Measurements from ENCODE around the gene MYH3.
A peak's percentile ranks its signal among the peaks of the same experiment; 100 is the strongest.
"Not testable (repeated sequence)": the region's sequence is repeated elsewhere in the genome, so short reads cannot be mapped to it uniquely, and the experiment has no call there.

MYH3 gene

DNA sequence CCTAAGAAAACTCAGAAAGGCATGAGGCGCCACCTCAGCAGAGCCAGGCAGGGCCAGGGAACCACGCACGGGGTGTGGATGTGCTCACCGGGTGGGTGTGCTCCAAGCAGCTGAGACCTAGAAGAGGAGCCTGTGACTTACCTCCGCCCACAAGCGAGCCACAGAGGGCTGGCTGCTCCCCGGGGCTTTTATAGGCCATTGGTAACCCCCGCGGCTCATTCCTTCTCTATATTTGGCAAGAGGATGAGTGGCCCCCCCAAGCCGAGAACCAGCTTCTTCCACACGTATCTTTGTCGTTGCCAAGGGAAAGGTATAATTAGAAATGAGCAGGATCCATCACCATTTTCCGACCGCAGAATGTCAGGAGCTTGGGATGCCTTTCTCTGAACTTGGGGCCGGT lies at the start of gene MYH3:
Gene MYH3 (minus strand): TSS at position 162 of the 400 bp plus-strand sequence. CDS start 2,245 bp downstream, outside the sequence.
- Mint-ChIP-seq H3K27ac (no peak within 1 kb of the TSS), H3K4me1 (ENCODE audit: low read depth) (peaks cover 17% of the 10 kb centered on the region), H3K9me3 (no peaks in the 10 kb centered on the region)

GRCh38 chr17:10705727-10706126 lies 48.6 kb upstream of the MYH3 start:
- peak overlapping the region; percentile 31 for H3K27ac Mint-ChIP-seq
- H3K9me3 Mint-ChIP-seq, result no peaks in the 10 kb centered on the region
- H3K36me3 Mint-ChIP-seq (ENCODE audit: low read depth), result peaks cover 58% of the 10 kb centered on the region
- peaks cover 51% of the 10 kb centered on the region for H3K4me1 Mint-ChIP-seq (ENCODE audit: low read depth)
- H3K4me3 Mint-ChIP-seq, result no peak overlapping the region
- no peaks in the 10 kb centered on the region for H3K27me3 Mint-ChIP-seq

More for the DNA sequence above, at the start of gene MYH3:
- peaks cover 15% of the 10 kb centered on the region for H3K36me3 Mint-ChIP-seq (ENCODE audit: low read depth)
- H3K27me3 Mint-ChIP-seq, result no peaks in the 10 kb centered on the region
- H3K4me3 Mint-ChIP-seq, result no peak within 1 kb of the TSS

- peaks cover 63% of the 10 kb centered on the region for H3K4me1 Mint-ChIP-seq (ENCODE audit: low read depth)
- no peaks in the 10 kb centered on the region for H3K9me3 Mint-ChIP-seq
- no peaks in the 10 kb centered on the region for H3K27me3 Mint-ChIP-seq
- peak overlapping the region; percentile 24 for H3K4me3 Mint-ChIP-seq
- peak overlapping the region; percentile 79 for H3K27ac Mint-ChIP-seq
- peaks cover 37% of the 10 kb centered on the region for H3K36me3 Mint-ChIP-seq (ENCODE audit: low read depth)
Observed at GRCh38 chr17:10702574-10702973, 45.5 kb upstream of the MYH3 start.

DNA sequence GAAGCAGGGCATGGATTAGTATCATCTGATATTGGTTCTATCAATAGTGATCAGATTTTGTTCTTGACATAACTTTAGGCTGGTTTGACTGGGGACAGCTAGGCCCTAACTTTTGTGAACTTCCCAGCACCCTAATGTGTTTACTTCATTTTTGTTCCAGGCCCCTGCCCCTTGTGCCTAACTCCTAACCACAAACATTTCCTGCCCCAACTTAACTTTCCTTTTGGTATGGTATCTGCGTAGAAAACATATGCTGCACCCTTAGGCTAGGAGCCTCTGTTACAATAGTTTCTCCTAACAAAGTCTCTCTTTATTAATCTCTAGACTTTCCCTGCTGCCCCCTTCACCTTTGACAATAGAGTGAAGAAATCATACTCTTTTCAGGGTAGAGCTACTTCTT lies 42.7 kb upstream of the MYH3 start:
- Mint-ChIP-seq H3K4me1 (ENCODE audit: low read depth) (peaks cover 68% of the 10 kb centered on the region), H3K27me3 (no peaks in the 10 kb centered on the region), H3K36me3 (ENCODE audit: low read depth) (peaks cover 33% of the 10 kb centered on the region), H3K9me3 (no peaks in the 10 kb centered on the region), H3K4me3 (peak overlapping the region; percentile 75), H3K27ac (peak overlapping the region; percentile 85)

GRCh38 chr17:10698096-10698818 lies 41.1 kb upstream of the MYH3 start:
- H3K4me3 Mint-ChIP-seq, result peak overlapping the region; percentile 97

DNA sequence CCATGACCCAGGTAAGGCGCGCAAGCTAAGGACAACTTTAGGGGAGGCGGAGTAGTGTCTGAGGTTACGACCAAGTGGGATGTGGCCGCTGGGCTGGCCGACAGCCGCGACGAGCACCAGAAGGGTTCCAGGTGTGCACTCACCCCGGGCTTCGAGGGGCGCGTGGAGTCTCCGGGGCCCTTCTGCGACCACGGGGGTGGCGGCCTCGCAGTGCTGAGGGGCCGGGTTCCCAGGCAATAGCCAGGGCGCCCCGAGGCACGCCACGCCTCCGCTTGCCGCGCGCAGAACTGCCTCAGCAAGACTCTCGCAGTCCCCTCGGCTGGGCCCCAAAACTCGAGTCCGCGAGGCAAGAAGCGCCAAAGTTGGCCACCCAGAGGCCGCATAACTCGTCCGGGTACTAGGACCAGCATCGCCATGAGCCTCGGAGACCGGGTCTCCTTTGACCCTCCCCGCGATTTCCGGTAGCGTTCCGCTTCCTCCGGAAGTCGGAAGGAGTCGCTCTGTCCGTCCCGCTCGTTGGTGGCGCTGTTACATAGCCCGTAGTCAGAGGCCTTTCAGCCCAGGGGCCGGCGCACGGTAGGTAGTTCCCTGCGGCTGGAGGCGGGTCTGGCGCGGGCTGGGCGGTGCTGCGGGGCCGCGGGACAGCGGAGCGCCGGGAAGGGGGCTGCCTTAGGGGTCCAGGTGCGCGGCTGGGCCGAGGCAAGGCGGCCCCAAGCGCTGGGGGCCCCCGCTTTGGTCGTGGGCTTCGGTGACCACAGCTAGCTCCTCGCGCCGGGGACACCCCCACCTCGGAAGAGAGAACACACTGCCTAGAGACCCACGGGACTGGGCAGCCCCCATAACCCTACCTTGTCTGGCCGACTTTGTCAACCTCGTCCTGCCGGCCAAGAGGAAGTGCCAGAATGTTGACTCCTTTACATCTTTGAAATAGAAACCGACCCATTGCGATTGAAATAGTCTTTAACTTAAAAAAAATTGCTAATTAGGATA lies 40.3 kb upstream of the MYH3 start, which contains the start of the genes ADPRM and SCO1:
Gene ADPRM (plus strand): TSS at position 503 of the 990 bp plus-strand sequence. CDS start 7,333 bp downstream, outside the sequence.
Gene SCO1 (minus strand): TSS at position 442 of the 990 bp plus-strand sequence. CDS start 26 bp downstream, at position 416.
- peaks cover 70% of the 10 kb centered on the region for H3K4me1 Mint-ChIP-seq (ENCODE audit: low read depth)
- no peaks in the 10 kb centered on the region for H3K9me3 Mint-ChIP-seq
- H3K4me3 Mint-ChIP-seq, result peak within 1 kb of the TSS; percentile 97
- H3K36me3 Mint-ChIP-seq (ENCODE audit: low read depth), result peaks cover 50% of the 10 kb centered on the region
- no peaks in the 10 kb centered on the region for H3K27me3 Mint-ChIP-seq
- peak within 1 kb of the TSS; percentile 95 for H3K27ac Mint-ChIP-seq

More at GRCh38 chr17:10698096-10698818, 41.1 kb upstream of the MYH3 start:
- peak overlapping the region; percentile 95 for H3K27ac Mint-ChIP-seq
- peaks cover 71% of the 10 kb centered on the region for H3K4me1 Mint-ChIP-seq (ENCODE audit: low read depth)
- no peaks in the 10 kb centered on the region for H3K9me3 Mint-ChIP-seq
- no peaks in the 10 kb centered on the region for H3K27me3 Mint-ChIP-seq
- H3K36me3 Mint-ChIP-seq (ENCODE audit: low read depth), result peaks cover 41% of the 10 kb centered on the region

GRCh38 chr17:10695875-10696407 lies 38.8 kb upstream of the MYH3 start:
- peak overlapping the region; percentile 95 for H3K27ac Mint-ChIP-seq
- not testable (repeated sequence) for H3K27me3 Mint-ChIP-seq, H3K9me3 Mint-ChIP-seq
- H3K36me3 Mint-ChIP-seq (ENCODE audit: low read depth), result peaks cover 59% of the 10 kb centered on the region
- H3K4me3 Mint-ChIP-seq, result peak overlapping the region; percentile 97
- H3K4me1 Mint-ChIP-seq (ENCODE audit: low read depth), result peaks cover 63% of the 10 kb centered on the region

DNA sequence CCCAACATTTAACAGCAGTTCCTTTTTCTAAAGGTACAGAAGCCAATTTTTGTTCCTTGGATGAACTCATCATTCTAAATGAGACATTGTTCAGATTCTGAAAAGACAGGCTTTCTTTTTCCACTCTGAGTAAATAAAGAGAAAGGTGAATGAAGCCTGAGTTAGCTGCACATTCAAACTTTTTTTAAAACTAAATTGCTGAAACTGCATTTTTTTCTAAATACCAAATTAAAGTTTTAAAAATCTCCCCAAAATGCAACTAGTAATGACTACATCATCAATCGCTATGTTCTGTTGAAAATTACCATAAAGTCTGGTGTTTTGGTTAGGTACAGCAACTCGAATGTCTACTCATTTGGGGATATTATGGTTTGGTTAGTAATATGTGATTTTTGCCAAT lies 30.4 kb upstream of the MYH3 start:
- Mint-ChIP-seq H3K36me3 (ENCODE audit: low read depth) (peaks cover 84% of the 10 kb centered on the region), H3K9me3 (no peaks in the 10 kb centered on the region), H3K4me3 (no peak overlapping the region), H3K4me1 (ENCODE audit: low read depth) (peaks cover 31% of the 10 kb centered on the region), H3K27ac (no peak overlapping the region), H3K27me3 (no peaks in the 10 kb centered on the region)

DNA sequence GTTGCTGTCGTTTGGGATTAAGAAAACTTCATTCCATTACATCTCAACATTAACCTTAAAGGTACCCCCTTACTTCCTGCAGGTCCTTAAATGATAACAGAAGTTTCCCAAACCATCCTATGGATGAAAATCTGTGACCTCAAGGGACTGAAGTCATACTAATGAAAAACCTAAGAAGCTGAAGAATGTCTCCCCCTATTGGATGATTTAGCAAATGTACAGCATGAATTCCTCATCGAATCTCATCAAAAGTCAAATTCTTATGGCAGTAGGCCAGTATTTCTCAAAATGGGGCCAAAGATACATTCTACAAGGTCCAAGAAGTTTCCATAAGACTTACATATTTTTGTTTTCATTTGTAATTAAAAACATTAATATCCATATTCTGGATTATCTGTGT lies 26.7 kb upstream of the MYH3 start:
- Mint-ChIP-seq H3K9me3 (no peaks in the 10 kb centered on the region), H3K4me1 (ENCODE audit: low read depth) (peaks cover 10% of the 10 kb centered on the region), H3K27me3 (no peaks in the 10 kb centered on the region), H3K4me3 (no peak overlapping the region), H3K36me3 (ENCODE audit: low read depth) (peaks cover 85% of the 10 kb centered on the region), H3K27ac (no peak overlapping the region)

DNA sequence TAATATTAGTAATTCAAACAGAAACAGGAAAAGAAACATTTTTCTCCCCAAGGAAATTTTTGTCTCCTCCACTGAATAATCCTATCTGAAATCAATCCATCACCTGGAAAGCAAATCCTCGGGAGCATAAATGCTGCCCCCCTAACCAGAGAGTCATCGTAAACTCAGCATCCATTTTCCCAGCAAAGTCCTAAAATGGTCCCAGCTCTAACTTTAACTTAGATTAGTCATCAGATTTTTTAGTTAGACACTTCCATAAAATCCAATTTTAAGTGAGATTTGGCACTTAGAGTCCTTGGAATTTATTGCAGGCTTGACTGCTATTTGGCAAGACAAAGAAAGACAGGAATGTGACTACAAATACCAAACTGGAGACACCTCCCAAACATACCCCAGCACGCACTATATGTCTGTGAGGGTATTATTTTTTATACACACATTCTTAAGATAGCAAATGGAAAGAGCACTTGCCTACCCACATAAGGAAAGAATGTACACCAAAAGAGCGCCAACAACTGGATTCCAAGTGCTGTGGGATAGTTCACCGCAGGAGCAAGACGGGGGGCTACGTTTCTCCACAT lies 24.8 kb upstream of the MYH3 start:
- Mint-ChIP-seq H3K4me1 (ENCODE audit: low read depth) (peaks cover 3% of the 10 kb centered on the region), H3K4me3 (no peak overlapping the region), H3K9me3 (no peaks in the 10 kb centered on the region), H3K36me3 (ENCODE audit: low read depth) (peaks cover 88% of the 10 kb centered on the region), H3K27me3 (no peaks in the 10 kb centered on the region), H3K27ac (no peak overlapping the region)

- Mint-ChIP-seq H3K27me3 (no peaks in the 10 kb centered on the region), H3K4me3 (no peak overlapping the region), H3K36me3 (ENCODE audit: low read depth) (peaks cover 56% of the 10 kb centered on the region), H3K27ac (no peak overlapping the region), H3K4me1 (ENCODE audit: low read depth) (no peaks in the 10 kb centered on the region), H3K9me3 (no peaks in the 10 kb centered on the region)
Observed at GRCh38 chr17:10674704-10675103, 17.6 kb upstream of the MYH3 start.

- H3K4me1 Mint-ChIP-seq (ENCODE audit: low read depth), result no peaks in the 10 kb centered on the region
- H3K9me3 Mint-ChIP-seq, result no peaks in the 10 kb centered on the region
- H3K27me3 Mint-ChIP-seq, result no peaks in the 10 kb centered on the region
- no peak overlapping the region for H3K4me3 Mint-ChIP-seq
- no peak overlapping the region for H3K27ac Mint-ChIP-seq
- H3K36me3 Mint-ChIP-seq (ENCODE audit: low read depth), result peaks cover 43% of the 10 kb centered on the region
Observed at GRCh38 chr17:10673312-10673711, 16.2 kb upstream of the MYH3 start.

DNA sequence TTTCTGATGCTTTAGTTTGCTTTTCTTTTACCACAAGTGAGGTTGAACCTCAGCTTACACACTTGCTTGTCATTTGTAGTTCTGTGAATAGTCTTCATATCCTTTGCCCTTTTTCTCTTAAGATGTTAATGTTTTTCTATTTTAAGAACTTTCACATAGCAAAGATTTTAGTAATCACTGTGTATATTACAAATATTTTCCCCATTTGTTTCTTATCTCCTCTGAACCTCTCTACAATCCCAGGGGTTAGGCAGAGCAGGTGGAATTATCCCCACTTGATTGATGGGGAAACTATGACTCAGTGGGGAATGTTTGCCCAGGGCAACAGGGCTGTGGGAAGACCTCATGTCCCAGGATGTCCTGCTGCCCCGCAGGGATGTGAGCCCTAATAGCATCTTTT lies 11.7 kb upstream of the MYH3 start:
- no peak overlapping the region for H3K4me3 Mint-ChIP-seq
- H3K27me3 Mint-ChIP-seq, result no peaks in the 10 kb centered on the region
- no peaks in the 10 kb centered on the region for H3K9me3 Mint-ChIP-seq
- H3K27ac Mint-ChIP-seq, result peak overlapping the region; percentile 8
- H3K36me3 Mint-ChIP-seq (ENCODE audit: low read depth), result peaks cover 31% of the 10 kb centered on the region
- no peaks in the 10 kb centered on the region for H3K4me1 Mint-ChIP-seq (ENCODE audit: low read depth)

DNA sequence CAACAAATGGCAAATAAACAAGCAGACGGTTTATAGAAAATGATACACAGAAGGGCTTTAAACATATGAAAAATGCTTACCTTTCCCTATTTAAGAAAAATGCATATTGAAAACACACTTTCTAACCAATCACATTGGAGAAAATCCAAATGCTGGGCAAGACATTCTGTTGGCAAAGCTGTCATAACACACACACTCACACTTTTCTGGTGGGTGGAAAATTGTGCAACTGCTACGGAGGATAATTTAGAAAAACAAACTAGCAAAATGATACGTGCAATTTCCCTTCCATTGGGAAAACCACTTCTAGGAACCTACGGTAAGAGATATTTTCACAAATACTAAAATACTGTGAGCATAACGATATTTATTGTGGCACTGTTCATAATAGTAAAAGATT lies 9.8 kb upstream of the MYH3 start:
- no peaks in the 10 kb centered on the region for H3K9me3 Mint-ChIP-seq
- no peak overlapping the region for H3K27ac Mint-ChIP-seq
- no peak overlapping the region for H3K4me3 Mint-ChIP-seq
- no peaks in the 10 kb centered on the region for H3K27me3 Mint-ChIP-seq
- peaks cover 20% of the 10 kb centered on the region for H3K36me3 Mint-ChIP-seq (ENCODE audit: low read depth)
- no peaks in the 10 kb centered on the region for H3K4me1 Mint-ChIP-seq (ENCODE audit: low read depth)

All from stimulated activated naive CD8-positive, alpha-beta T cell treated with anti-CD3 and anti-CD28 coated beads, Interleukin-15, Interleukin-2, amounts not matched to agents 100 ng/mL and 50 ng/mL, for 24 hours (primary cell).